HepG2 (cell line): ENCODE measurements around the gene FAM234A. TPM values are rescaled to one million over a fixed set of nuclear protein-coding genes. Genes with fewer than 3 reads are reported as not detected.

ENCODE experiments used
- BORCS8-MEF2B ChIP-seq: sonication (generic); formaldehyde crosslinking; IDR thresholded peaks from 2 replicates; pipeline ENCODE4 v1.8.0; 2022; ENCODE audit warnings: mild to moderate bottlenecking, missing genetic modification reagents
- BRCA1 ChIP-seq: sonication (generic); formaldehyde crosslinking; IDR thresholded peaks from 2 replicates; pipeline ENCODE4 v1.4.0; 2020; ENCODE audit warnings: missing genetic modification reagents
- CREBL2 ChIP-seq: sonication (generic); formaldehyde crosslinking; IDR thresholded peaks from 2 replicates; pipeline ENCODE4 v1.8.1; 2023; ENCODE audit warnings: missing genetic modification reagents, mild to moderate bottlenecking, borderline replicate concordance
- ELF3 ChIP-seq: IDR thresholded peaks from 2 replicates; pipeline ENCODE4 v1.6.1; 2016; ENCODE audit warnings: missing genetic modification reagents, missing compliant biosample characterization
- MTERF4 ChIP-seq: sonication (generic); formaldehyde crosslinking; IDR thresholded peaks from 2 replicates; pipeline ENCODE4 v1.8.0; 2023; ENCODE audit warnings: mild to moderate bottlenecking, missing genetic modification reagents
- NFIB ChIP-seq: sonication (generic); formaldehyde crosslinking; IDR thresholded peaks from 2 replicates; pipeline ENCODE4 v1.9.0; 2021; ENCODE audit warnings: missing genetic modification reagents, mild to moderate bottlenecking, borderline replicate concordance
- NFKB2 ChIP-seq: sonication (generic); formaldehyde crosslinking; IDR thresholded peaks from 2 replicates; pipeline ENCODE4 v1.4.0; 2020; ENCODE audit warnings: missing genetic modification reagents, borderline replicate concordance
- PLSCR1 ChIP-seq: sonication (generic); formaldehyde crosslinking; IDR thresholded peaks from 2 replicates; pipeline ENCODE4 v1.5.0; 2020; ENCODE audit warnings: missing genetic modification reagents, mild to moderate bottlenecking, borderline replicate concordance
- SP5 ChIP-seq: IDR thresholded peaks from 2 replicates; pipeline ENCODE4 v1.6.1; 2016; ENCODE audit warnings: low read depth, borderline replicate concordance
- TBP ChIP-seq: sonication (generic); formaldehyde crosslinking; IDR thresholded peaks from 2 replicates; pipeline ENCODE4 v1.5.0; 2020; ENCODE audit warnings: missing genetic modification reagents
- ZFP41 ChIP-seq: sonication (generic); formaldehyde crosslinking; IDR thresholded peaks from 2 replicates; pipeline ENCODE4 v1.4.0; 2020; ENCODE audit warnings: mild to moderate bottlenecking, missing genetic modification reagents, borderline replicate concordance
- ZNF160 ChIP-seq: sonication (generic); formaldehyde crosslinking; IDR thresholded peaks from 2 replicates; pipeline ENCODE4 v1.8.0; 2022; ENCODE audit warnings: mild to moderate bottlenecking, inconsistent platforms, missing genetic modification reagents
- ZNF446 ChIP-seq: sonication (generic); formaldehyde crosslinking; IDR thresholded peaks from 2 replicates; pipeline ENCODE4 v1.5.0; 2020; ENCODE audit warnings: mild to moderate bottlenecking, missing genetic modification reagents
- ZNF605 ChIP-seq: sonication (generic); formaldehyde crosslinking; IDR thresholded peaks from 2 replicates; pipeline ENCODE4 v1.8.0; 2022; ENCODE audit warnings: mild to moderate bottlenecking, missing genetic modification reagents
- ZNF724P ChIP-seq: sonication (generic); formaldehyde crosslinking; IDR thresholded peaks from 2 replicates; pipeline ENCODE4 v1.8.0; 2022; ENCODE audit warnings: missing genetic modification reagents, borderline replicate concordance
- ZNF737 ChIP-seq: sonication (generic); formaldehyde crosslinking; IDR thresholded peaks from 2 replicates; pipeline ENCODE4 v1.5.0; 2020; ENCODE audit warnings: missing genetic modification reagents, mild to moderate bottlenecking, borderline replicate concordance
- ZNF761 ChIP-seq: sonication (generic); formaldehyde crosslinking; conservative IDR thresholded peaks from 2 replicates; pipeline ENCODE4 v1.4.0; 2020; ENCODE audit warnings: mild to moderate bottlenecking, missing genetic modification reagents
- polyA plus RNA-seq, 8 experiments: library from polyadenylated mRNA; depleted of rRNA in 3 of 8; stranded (reverse) in 7 of 8; unstranded in 1 of 8; fragments of >200 nt; fragmentation: Illumina TruSeq in 4 of 8; extraction: Trizol in 4 of 8; gene quantifications; 2 replicates each; pipeline versions ENCODE4 v1.2.1 to v1.2.3, GENCODE V29; 2011 to 2016; ENCODE audit warnings: low read depth in 4 of 8, missing spikeins in 1 of 8, mixed read lengths in 1 of 8; ENCODE audit not compliant: insufficient read depth in 1 of 8
- total RNA-seq, 5 experiments: library from RNA; depleted of rRNA; stranded (reverse); fragments of >200 nt; fragmentation: Illumina TruSeq; extraction: Trizol; gene quantifications; 2 replicates each; pipeline ENCODE4 v1.2.3, GENCODE V29; 2016; ENCODE audit warnings: low read depth in 1 of 5
- TF ChIP-seq, protein P1 (sequence below): sonication (generic); formaldehyde crosslinking; IDR thresholded peaks from 2 replicates; pipeline ENCODE4 v1.5.0; 2020; ENCODE audit warnings: mild to moderate bottlenecking, missing genetic modification reagents
- TF ChIP-seq, protein P2 (sequence below): sonication (generic); formaldehyde crosslinking; IDR thresholded peaks from 2 replicates; pipeline ENCODE4 v1.4.0; 2020; ENCODE audit warnings: mild to moderate bottlenecking, missing genetic modification reagents
- TF ChIP-seq, protein P3 (sequence below): sonication (generic); formaldehyde crosslinking; IDR thresholded peaks from 2 replicates; pipeline ENCODE4 v1.5.1; 2020; ENCODE audit warnings: missing genetic modification reagents, mild to moderate bottlenecking, borderline replicate concordance

FAM234A gene
- total and polyA plus RNA-seq, 2 of the 13 experiments (the other 11 are each of a cell fraction or from before 2014, with no cell fraction given) = 29.2 to 34.4 TPM

DNA sequence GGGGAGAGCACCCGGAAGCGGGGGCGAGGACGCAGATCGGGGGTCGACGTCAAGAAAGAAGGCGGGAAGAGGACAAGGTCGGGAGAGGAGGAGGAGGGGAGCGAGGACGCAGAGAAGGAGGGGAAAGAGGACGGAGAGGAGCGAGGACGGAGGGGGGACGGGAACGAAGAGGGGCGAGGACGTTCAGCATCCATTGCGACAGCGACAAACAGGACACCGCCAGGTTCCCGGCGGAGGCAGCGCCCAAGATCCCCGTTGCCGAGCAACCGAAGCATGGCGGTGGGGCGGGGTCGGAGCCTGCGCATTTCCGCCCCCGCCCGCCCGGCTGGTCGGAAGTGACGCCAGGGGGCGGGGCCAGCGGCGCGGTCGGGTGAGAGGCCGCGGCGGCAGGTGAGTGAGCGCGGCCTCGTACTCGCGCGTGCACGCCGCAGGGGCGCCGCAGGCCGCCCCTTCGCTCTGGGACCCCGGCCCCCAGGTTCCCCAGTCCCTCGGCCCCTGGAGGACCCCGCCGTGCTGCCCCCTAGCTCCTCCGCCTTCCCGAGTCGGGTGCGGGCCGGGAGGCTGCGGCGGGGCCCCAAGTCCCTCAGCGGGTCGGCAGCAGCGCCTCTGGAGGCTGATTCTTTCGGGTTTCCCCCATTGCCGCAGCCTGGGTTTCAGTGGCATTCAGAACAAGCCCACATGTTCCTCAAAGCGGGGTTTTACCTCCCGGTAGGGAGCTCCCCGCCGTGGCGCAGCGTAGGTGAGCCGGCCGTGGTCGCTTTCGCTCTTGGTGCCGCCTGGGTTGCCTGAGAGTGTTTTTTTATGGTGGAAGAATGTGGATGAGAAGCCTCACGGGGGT is at the start of gene FAM234A (continued):
- TF ChIP-seq PLSCR1 (CRISPR knock-in tag) (no peak), ZNF724P (CRISPR knock-in tag) (no peak; the same call in 1 of the 2 replicates), NFKB2 (CRISPR knock-in tag) (no peak; the same call in 1 of the 2 replicates), ELF3 (CRISPR knock-in tag) (peak; percentile 64), BORCS8-MEF2B (CRISPR knock-in tag) (peak; percentile 61), BRCA1 (CRISPR knock-in tag) (no peak), ZFP41 (CRISPR knock-in tag) (no peak), CREBL2 (CRISPR knock-in tag) (no peak), ZNF160 (CRISPR knock-in tag) (0 out of 2 replicates have a peak, but pooled peaks have one; percentile 19), ZNF737 (CRISPR knock-in tag) (no peak), ZNF761 (0 out of 2 replicates have a peak, but pooled peaks have one; percentile 47), NFIB (CRISPR knock-in tag) (no peak), MTERF4 (CRISPR knock-in tag) (no peak), SP5 (CRISPR knock-in tag) (peak; percentile 56), ZNF605 (no peak), TBP (no peak), ZNF446 (CRISPR knock-in tag) (peak; percentile 60; the same call in 1 of the 2 replicates)
- TF ChIP-seq, protein P1, sequence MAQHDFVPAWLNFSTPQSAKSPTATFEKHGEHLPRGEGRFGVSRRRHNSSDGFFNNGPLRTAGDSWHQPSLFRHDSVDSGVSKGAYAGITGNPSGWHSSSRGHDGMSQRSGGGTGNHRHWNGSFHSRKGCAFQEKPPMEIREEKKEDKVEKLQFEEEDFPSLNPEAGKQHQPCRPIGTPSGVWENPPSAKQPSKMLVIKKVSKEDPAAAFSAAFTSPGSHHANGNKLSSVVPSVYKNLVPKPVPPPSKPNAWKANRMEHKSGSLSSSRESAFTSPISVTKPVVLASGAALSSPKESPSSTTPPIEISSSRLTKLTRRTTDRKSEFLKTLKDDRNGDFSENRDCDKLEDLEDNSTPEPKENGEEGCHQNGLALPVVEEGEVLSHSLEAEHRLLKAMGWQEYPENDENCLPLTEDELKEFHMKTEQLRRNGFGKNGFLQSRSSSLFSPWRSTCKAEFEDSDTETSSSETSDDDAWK (CRISPR knock-in tag) = no peak
- TF ChIP-seq, protein P2, sequence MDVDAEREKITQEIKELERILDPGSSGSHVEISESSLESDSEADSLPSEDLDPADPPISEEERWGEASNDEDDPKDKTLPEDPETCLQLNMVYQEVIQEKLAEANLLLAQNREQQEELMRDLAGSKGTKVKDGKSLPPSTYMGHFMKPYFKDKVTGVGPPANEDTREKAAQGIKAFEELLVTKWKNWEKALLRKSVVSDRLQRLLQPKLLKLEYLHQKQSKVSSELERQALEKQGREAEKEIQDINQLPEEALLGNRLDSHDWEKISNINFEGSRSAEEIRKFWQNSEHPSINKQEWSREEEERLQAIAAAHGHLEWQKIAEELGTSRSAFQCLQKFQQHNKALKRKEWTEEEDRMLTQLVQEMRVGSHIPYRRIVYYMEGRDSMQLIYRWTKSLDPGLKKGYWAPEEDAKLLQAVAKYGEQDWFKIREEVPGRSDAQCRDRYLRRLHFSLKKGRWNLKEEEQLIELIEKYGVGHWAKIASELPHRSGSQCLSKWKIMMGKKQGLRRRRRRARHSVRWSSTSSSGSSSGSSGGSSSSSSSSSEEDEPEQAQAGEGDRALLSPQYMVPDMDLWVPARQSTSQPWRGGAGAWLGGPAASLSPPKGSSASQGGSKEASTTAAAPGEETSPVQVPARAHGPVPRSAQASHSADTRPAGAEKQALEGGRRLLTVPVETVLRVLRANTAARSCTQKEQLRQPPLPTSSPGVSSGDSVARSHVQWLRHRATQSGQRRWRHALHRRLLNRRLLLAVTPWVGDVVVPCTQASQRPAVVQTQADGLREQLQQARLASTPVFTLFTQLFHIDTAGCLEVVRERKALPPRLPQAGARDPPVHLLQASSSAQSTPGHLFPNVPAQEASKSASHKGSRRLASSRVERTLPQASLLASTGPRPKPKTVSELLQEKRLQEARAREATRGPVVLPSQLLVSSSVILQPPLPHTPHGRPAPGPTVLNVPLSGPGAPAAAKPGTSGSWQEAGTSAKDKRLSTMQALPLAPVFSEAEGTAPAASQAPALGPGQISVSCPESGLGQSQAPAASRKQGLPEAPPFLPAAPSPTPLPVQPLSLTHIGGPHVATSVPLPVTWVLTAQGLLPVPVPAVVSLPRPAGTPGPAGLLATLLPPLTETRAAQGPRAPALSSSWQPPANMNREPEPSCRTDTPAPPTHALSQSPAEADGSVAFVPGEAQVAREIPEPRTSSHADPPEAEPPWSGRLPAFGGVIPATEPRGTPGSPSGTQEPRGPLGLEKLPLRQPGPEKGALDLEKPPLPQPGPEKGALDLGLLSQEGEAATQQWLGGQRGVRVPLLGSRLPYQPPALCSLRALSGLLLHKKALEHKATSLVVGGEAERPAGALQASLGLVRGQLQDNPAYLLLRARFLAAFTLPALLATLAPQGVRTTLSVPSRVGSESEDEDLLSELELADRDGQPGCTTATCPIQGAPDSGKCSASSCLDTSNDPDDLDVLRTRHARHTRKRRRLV (CRISPR knock-in tag) = no peak
- TF ChIP-seq, protein P3, sequence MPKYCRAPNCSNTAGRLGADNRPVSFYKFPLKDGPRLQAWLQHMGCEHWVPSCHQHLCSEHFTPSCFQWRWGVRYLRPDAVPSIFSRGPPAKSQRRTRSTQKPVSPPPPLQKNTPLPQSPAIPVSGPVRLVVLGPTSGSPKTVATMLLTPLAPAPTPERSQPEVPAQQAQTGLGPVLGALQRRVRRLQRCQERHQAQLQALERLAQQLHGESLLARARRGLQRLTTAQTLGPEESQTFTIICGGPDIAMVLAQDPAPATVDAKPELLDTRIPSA (CRISPR knock-in tag) = no peak
